Stomach (tissue), 9 donors: ENCODE results near the gene FHOD3. TPM values are rescaled to one million over a fixed set of nuclear protein-coding genes. Genes with fewer than 3 reads are reported as not detected.

Experiments used
- DNase-seq, 2 donors: peaks; one replicate each; pipeline versions ENCODE4 v3.0.0 to v3.0.0-alpha.2; 2013 to 2019
- H3K27ac ChIP-seq, 5 donors: fragments of 200-600 bp in 4 of 5; sonication (generic) in 4 of 5; one replicate each; pipeline ENCODE4 v1.5.1; 2013 to 2019; ENCODE audit warnings: mild to moderate bottlenecking in 1 of 5, moderate library complexity in 1 of 5
- H3K27me3 ChIP-seq, 3 donors: fragments of 200-600 bp; sonication (generic); one replicate each; pipeline ENCODE4 v1.5.1; 2017 to 2019; ENCODE audit warnings: mixed run types in 1 of 3
- H3K36me3 ChIP-seq, 4 donors: fragments of 200-600 bp; sonication (generic); 1 replicate in 3 of 4; 2 replicates in 1 of 4; pipeline ENCODE4 v1.5.1; 2016 to 2019
- H3K4me1 ChIP-seq, 4 donors: fragments of 200-600 bp; sonication (generic); one replicate each; pipeline ENCODE4 v1.5.1; 2016 to 2019
- H3K4me3 ChIP-seq, 4 donors: fragments of 200-600 bp; sonication (generic) in 3 of 4; one replicate each; pipeline ENCODE4 v1.5.1; 2016 to 2019; ENCODE audit warnings: mild to moderate bottlenecking in 1 of 4
- H3K9me3 ChIP-seq, 4 donors: fragments of 200-600 bp; sonication (generic); one replicate each; pipeline ENCODE4 v1.5.1; 2016 to 2019
- EP300 ChIP-seq: sonication (generic); formaldehyde crosslinking; IDR thresholded peaks from one replicate; pipeline ENCODE4 v1.6.1; 2017; ENCODE audit warnings: antibody characterized with exemption
- POLR2A ChIP-seq, 4 donors: fragments of 450-650 bp; IDR thresholded peaks; one replicate each; pipeline ENCODE4 v1.6.1; 2016; ENCODE audit warnings: antibody characterized with exemption in 4 of 4, control low read depth in 2 of 4, mild to moderate bottlenecking in 1 of 4, moderate library complexity in 1 of 4
- POLR2AphosphoS5 ChIP-seq, 3 donors: sonication (generic); formaldehyde crosslinking; IDR thresholded peaks; one replicate each; pipeline ENCODE4 v1.6.1; 2016; ENCODE audit warnings: antibody characterized with exemption in 3 of 3
- WGBS, 5 donors: extraction: QIAGEN DNeasy Blood & Tissue Kit in 3 of 5; methylation state at CpG; one replicate each; pipeline versions ENCODE4 v1.1.5 to v1.1.7; 2013 to 2018; 5-methylcytosine and 5-hydroxymethylcytosine counted together
- intact Hi-C: fragments of 100-400 bp; cut with DNase I; formaldehyde crosslinking; loops from one replicate; pipeline ENCODE4 v1.15.1; 2023; ENCODE audit warnings: low total_unique reads
- polyA plus RNA-seq, 3 donors: library from polyadenylated mRNA; stranded (reverse); fragments of 200-250 nt; gene quantifications; one replicate each; pipeline ENCODE4 v1.2.3, GENCODE V29; 2013
- total RNA-seq, 5 donors: library from RNA; depleted of rRNA; stranded (reverse); fragments of >200 nt; gene quantifications; one replicate each; pipeline versions ENCODE4 v1.1.0 to v1.2.3, GENCODE V29; 2014 to 2016
- TF ChIP-seq, protein P1 (sequence below), 7 experiments: fragments of 450-650 bp in 4 of 7; fragments of 200-600 bp in 3 of 7; sonication (generic) in 3 of 7; IDR thresholded peaks; one replicate each; pipeline ENCODE4 v1.5.1; 2016 to 2019; ENCODE audit warnings: antibody characterized with exemption in 7 of 7, control low read depth in 2 of 7, mild to moderate bottlenecking in 1 of 7
- donor health status: healthy with polysubstance abuse.
- donor health status: Bipolar disorder and iron deficiency.
- donor health status: healthy.

The FHOD3 gene
- total and polyA plus RNA-seq, 8 donors = under 0.01 to 9.1 (median 4.6) TPM

DNA sequence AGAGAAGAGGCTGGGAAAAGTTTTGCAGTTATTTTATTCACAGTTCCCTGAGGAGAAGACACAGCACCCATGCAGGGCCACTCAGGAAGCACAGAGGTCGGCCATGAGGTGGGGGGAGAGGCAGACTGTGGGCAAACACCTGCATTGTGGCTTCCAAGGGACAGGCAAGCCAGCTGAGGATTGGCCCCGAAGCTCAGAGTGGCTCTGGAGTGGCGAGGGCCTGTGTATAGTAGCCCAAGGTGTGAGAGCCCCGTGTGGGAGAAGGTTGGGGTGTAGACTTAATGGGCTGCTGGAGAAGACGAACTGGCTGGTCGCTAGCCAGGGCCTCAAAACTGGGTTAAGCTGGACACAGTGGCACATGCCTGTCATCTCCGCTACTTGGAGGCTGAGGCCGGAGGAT, 218.7 kb downstream of the FHOD3 start:
- intact Hi-C loops = no loop called here
- 76 to 83% (median 82%) methylated on average over 8 of the region's 8 CpGs for WGBS, 5 donors

DNA sequence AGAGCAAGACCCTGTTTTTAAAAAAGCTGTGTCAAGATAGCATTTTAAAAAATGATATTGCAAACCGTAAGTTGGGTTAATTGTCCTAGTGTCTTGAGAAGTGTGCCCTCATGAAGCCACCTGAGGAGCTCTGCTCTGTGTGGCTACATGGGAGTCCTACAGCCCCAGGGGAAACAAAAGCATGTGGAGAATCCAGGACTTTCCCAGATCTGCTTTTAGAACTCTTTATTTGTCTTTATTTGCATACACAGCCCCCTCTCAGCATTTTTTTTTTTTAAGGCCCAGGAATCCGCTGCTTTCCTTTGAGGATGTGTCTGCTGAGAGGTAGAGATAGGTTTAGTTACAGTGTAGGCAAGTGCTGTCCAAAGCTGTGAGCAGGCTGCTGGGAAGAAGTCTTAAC, 219.2 kb downstream of the FHOD3 start:
- DNase-seq = no peak
- no peaks in the 10 kb centered on the region for H3K4me1 ChIP-seq
- TF ChIP-seq EP300 = no peak

More for the DNA sequence above, 218.7 kb downstream of the FHOD3 start:
- TF ChIP-seq, protein P1, sequence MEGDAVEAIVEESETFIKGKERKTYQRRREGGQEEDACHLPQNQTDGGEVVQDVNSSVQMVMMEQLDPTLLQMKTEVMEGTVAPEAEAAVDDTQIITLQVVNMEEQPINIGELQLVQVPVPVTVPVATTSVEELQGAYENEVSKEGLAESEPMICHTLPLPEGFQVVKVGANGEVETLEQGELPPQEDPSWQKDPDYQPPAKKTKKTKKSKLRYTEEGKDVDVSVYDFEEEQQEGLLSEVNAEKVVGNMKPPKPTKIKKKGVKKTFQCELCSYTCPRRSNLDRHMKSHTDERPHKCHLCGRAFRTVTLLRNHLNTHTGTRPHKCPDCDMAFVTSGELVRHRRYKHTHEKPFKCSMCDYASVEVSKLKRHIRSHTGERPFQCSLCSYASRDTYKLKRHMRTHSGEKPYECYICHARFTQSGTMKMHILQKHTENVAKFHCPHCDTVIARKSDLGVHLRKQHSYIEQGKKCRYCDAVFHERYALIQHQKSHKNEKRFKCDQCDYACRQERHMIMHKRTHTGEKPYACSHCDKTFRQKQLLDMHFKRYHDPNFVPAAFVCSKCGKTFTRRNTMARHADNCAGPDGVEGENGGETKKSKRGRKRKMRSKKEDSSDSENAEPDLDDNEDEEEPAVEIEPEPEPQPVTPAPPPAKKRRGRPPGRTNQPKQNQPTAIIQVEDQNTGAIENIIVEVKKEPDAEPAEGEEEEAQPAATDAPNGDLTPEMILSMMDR (IDR thresholded peaks at IDR 0.05) = no peak
- no peak for TF ChIP-seq POLR2A (IDR thresholded peaks at IDR 0.05)
- TF ChIP-seq EP300 = no peak
- TF ChIP-seq POLR2AphosphoS5 (IDR thresholded peaks at IDR 0.05) = no peak
- no peak for DNase-seq
- no peaks in the 10 kb centered on the region for H3K4me1 ChIP-seq
- no peak overlapping the region for H3K27ac ChIP-seq
- no peaks in the 10 kb centered on the region for H3K9me3 ChIP-seq
- H3K4me3 ChIP-seq = no peak overlapping the region
- H3K36me3 ChIP-seq = no peaks in the 10 kb centered on the region
- H3K27me3 ChIP-seq = no peaks in the 10 kb centered on the region

DNA sequence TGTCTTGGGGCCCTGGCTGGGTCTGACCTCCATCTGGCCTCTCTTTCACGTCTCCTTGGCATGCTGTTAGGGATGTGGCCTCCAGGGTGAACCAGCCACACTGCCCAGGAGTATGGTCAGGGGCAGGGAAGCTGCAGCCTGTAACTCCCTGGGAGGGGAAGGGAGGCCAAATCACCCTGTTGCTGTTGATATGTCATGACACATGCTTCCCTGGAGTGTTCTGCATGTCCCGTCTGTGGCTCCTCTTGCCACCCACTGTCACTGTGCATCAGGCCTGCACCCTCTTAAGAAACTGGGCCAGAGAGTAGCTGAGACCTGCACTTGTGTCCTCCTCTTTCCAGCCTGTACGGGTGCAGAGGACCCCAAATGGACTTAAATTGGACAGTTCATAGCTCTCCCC, 221.3 kb downstream of the FHOD3 start:
- intact Hi-C loops = no loop called here
- no peaks in the 10 kb centered on the region for H3K36me3 ChIP-seq
- no peaks in the 10 kb centered on the region for H3K4me1 ChIP-seq
- H3K27me3 ChIP-seq = no peaks in the 10 kb centered on the region
- WGBS, 5 donors = 49 to 70% (median 66%) methylated on average over 3 of the region's 3 CpGs
- DNase-seq = no peak
- TF ChIP-seq, protein P1 (IDR thresholded peaks at IDR 0.05) = no peak
- TF ChIP-seq POLR2A (IDR thresholded peaks at IDR 0.05) (no peak), EP300 (no peak), POLR2AphosphoS5 (IDR thresholded peaks at IDR 0.05) (no peak)
- H3K4me3 ChIP-seq = no peak overlapping the region
- H3K9me3 ChIP-seq = no peaks in the 10 kb centered on the region
- H3K27ac ChIP-seq = no peak overlapping the region

More for the DNA sequence above, 219.2 kb downstream of the FHOD3 start:
- H3K27me3 ChIP-seq = no peaks in the 10 kb centered on the region
- no peaks in the 10 kb centered on the region for H3K9me3 ChIP-seq
- intact Hi-C loops = no loop called here
- 75 to 89% (median 85%) methylated on average over 2 of the region's 2 CpGs for WGBS, 5 donors
- H3K36me3 ChIP-seq = no peaks in the 10 kb centered on the region
- H3K27ac ChIP-seq = no peak overlapping the region
- no peak overlapping the region for H3K4me3 ChIP-seq

DNA sequence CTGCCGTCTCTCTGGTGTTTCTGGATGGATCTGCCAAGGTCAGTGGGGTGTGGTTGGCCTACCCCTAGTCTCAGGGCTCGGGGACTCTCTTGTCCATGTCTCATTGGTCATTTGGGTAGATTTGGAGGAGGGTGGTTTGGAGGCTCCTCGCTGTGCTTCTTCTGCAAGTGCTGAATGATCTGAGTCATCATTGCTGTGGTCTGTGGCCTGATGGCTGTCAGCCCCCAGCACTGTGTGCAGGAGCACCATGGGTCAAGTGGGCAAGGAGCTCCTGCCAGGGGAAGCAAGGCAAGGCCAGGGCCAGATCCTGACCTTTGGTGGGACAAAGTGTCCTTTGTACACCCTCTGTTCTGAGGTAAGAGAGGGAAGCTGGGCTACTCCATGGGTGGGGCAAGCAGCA, 221.8 kb downstream of the FHOD3 start:
- TF ChIP-seq, protein P1 (IDR thresholded peaks at IDR 0.05) = no peak
- TF ChIP-seq POLR2AphosphoS5 (IDR thresholded peaks at IDR 0.05) = no peak
- no peak for TF ChIP-seq POLR2A (IDR thresholded peaks at IDR 0.05)
- no peak for TF ChIP-seq EP300
- Histone ChIP-seq H3K9me3 (no peaks in the 10 kb centered on the region), H3K36me3 (no peaks in the 10 kb centered on the region), H3K27ac (no peak overlapping the region), H3K4me1 (no peaks in the 10 kb centered on the region), H3K4me3 (no peak overlapping the region), H3K27me3 (no peaks in the 10 kb centered on the region)
- intact Hi-C loops = no loop called here
- DNase-seq = no peak
- WGBS, 5 donors = 64 to 78% (median 66%) methylated on average over 3 of the region's 3 CpGs

DNA sequence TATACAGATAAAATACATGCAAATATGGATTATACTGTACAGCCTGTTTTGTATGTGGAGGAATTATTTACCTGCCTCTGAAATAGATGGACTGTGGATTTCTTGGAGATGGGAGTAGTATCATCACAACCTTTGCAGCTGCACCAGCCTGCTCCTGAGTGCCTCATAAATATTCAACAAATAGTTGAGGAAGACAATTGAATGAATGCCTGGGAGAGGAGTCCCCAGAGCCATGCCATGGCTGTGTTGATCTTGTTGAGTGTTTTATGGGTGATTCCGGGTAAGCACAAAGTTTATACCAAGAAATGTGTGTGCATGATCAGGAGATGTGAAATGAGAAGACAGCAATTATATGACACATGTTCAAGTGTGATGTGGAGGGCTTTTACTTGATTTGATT, 225.0 kb downstream of the FHOD3 start:
- Histone ChIP-seq H3K4me3 (no peak overlapping the region), H3K27ac (no peak overlapping the region), H3K27me3 (no peaks in the 10 kb centered on the region), H3K36me3 (no peaks in the 10 kb centered on the region), H3K9me3 (no peaks in the 10 kb centered on the region), H3K4me1 (no peaks in the 10 kb centered on the region)
- no peak for DNase-seq
- WGBS, 5 donors = 78 to 92% (median 90%) methylated on average over 1 of the region's 1 CpG
- intact Hi-C loops = no loop called here
- TF ChIP-seq POLR2AphosphoS5 (IDR thresholded peaks at IDR 0.05) (no peak), EP300 (no peak), POLR2A (IDR thresholded peaks at IDR 0.05) (no peak)
- TF ChIP-seq, protein P1 (IDR thresholded peaks at IDR 0.05) = no peak
